GM18526 (cell line): ENCODE data around the gene NMT1.

Experiments
- POLR2A ChIP-seq: IDR thresholded peaks from 3 replicates; pipeline ENCODE4 v1.6.1; 2011; ENCODE audit not compliant: insufficient read length; ENCODE audit errors: extremely low read depth

Gene NMT1

DNA sequence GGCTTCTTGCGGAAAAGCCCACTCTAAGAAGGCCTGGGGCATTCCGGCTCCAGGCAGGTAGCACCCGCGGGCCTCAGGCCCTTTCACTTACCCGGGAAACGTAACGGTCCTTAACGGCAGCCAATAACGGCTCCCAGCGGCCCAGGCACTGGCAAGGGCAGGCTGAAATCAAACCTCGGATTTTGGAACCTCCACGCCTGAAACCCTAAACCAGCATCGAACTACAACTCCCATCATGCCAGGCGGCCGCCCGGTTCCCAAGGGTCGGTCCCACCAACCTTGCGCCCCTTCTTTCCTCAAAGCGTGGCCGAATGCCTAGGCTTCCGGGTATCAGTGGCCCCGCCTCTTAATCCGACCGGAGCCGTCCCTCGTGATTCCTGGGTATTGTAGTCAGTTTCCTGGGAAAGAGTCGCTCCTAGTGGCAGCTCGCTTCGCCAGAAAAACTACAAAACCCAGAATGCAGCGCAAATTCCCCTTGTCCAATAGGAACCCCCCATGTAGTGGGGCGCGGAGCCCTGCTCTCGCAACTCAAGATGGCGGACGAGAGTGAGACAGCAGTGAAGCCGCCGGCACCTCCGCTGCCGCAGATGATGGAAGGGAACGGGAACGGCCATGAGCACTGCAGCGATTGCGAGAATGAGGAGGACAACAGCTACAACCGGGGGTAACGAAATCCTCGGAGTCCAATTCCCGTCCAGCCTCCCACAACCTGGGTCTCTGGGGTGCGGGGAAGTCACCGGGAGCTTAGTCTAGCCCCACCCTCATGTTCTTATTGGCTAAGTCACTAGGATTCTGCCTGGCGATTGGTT, at the start of gene NMT1:
TSS of gene NMT1 (plus strand) at position 521 of the 809 bp plus-strand sequence. CDS start at position 534, 13 bp downstream.
- TF ChIP-seq POLR2A: peak; percentile 87

DNA sequence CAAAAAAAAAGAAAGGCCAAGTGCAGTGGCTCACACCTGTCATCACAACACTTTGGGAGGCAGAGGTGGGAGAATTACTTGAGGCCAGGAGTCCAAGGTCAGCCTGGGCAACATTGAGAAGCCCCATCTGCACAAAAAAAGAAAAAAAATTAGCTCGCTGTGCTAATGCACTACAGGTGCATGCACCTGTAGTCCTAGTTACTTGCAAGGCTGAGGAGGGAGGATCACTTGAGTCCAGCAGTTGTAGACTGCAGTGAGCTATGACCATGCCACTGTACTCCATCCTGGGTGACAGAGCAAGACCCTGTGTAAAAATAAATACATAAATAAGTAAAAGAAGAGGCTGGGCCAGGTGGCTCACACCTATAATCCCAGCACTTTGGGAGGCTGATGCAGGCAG, 49.4 kb upstream of the NMT1 start:
- TF ChIP-seq POLR2A: no peak

- TF ChIP-seq POLR2A: no peak
These were observed 47.8 kb upstream of the NMT1 start for GRCh38 chr17:45013021-45013997.

DNA sequence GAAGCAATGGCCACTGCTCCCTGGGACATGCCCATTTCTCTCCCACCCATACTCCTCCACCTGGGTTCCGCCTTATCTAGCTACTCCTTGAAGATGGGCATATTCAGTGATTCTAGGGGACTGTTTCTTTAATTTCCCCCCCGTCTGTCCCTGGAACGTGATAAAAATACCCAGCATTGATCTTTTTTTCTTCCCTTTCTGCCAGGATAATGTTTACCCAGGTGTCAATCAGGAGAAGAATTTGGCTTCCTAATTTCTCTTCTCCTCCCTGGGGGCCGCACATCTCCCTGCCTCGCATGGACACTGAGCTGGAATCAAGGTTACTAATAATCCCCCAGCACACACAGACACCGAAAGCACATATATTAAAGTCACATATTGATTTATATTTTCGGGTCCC, 44.9 kb upstream of the NMT1 start:
- TF ChIP-seq POLR2A: no peak

DNA sequence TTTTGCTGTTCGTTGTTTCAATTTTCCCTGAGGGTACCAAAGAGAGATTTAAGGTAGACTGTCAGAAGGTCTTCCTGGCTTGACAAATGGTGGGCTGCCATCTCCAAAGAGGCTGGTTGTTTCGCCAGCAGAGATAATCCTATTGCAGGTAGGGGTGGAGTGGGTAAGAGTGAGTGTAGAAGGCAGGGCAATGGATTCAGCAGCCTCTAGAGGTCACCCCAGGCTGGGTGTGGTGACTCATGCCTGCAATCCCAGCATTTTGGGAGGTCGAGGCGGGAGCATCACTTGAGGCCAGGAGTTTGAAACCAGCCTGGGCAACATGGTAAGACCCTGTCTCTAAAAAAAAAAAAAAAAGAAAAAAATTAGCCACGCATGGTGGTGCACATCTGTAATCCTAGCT, 44.3 kb upstream of the NMT1 start:
- no peak for TF ChIP-seq POLR2A

- no peak for TF ChIP-seq POLR2A
These were observed 42.6 kb upstream of the NMT1 start for GRCh38 chr17:45018514-45018847.

DNA sequence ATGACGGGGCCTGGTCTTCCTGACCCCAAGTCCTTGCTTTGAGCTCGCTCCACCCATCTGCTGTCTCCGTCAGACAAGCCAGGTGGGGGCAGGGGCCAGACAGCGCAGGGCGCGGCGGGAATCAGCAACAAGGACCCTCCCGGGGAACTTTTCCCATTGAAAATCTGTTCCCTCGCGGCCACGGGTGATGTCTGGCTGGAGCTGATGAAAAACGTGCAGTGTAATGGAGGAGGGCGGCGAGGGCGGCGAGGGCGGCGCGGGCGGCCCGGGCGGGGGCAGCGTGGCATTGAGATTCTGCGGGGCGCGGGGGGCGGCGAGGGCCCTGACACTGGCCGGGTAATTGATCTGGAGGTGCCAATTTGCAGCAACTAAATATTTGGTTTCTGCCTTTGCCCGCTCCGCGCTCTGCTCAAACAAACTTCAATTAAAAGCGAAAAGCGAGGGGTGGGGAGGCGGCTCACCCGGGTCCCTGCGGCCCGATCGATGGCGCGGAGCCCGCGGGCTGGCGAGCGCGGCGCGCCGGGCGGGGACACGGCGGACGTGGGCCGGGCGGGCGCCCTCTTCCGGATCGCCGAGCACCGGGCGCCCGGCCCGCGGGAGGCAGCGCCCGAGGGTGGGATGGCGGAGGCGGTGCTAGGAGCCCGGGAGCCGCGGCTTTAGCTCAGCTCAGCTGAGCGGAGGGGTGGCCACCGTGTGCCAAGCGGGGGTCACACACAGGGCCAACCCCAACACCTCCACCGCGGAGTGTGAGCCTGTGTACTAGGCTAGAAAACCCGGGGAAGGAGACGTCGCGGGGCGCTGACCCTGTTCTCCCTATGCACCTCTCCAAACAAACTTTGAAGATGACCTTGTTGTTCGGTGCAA, 42.0 kb upstream of the NMT1 start:
- TF ChIP-seq POLR2A: no peak

DNA sequence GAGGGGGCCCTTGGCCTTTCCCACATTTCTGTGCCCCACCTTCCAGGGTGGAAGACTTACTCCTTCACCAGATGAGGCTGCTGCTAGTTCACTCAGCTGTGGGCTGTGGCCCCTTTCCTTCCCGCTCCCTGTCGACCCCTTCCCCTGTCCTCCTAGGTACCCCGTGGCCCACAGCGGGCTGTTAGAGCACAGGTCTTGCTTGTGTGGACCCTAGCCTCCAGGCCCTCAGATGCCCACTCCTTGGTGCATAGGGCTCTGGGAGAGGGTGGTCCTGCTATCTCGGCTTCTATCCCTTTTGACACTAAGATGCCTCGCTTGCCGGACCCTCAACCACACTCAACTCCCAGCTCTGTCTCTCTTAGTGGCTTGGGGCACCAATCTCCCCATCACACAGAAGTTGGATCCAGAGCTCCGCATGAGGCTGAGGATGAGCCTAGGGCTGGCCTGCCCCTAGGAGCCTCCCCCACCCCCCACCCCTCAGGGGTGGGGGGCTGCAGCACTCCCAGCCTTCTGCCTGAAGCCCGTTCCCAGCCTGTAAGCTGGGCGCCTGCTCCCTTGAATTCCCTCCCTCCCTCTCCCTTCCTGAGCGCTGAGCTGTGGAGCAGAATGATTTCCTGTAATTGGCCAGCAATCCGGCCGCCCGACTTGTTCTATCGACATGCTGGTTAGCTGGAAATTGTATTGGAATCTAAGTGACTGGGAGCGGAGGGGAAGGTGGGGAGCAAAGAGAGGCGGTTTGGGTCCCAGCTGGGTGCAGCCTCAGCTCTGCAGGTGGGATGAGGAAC, 40.6 kb upstream of the NMT1 start:
- TF ChIP-seq POLR2A: no peak

- no peak for TF ChIP-seq POLR2A
These were observed 39.4 kb upstream of the NMT1 start for GRCh38 chr17:45021607-45022287.

- no peak for TF ChIP-seq POLR2A
These were observed 38.8 kb upstream of the NMT1 start for GRCh38 chr17:45022288-45022648.

- TF ChIP-seq POLR2A: no peak
These were observed 38.3 kb upstream of the NMT1 start for GRCh38 chr17:45022655-45023339.

- no peak for TF ChIP-seq POLR2A
These were observed 32.0 kb upstream of the NMT1 start for GRCh38 chr17:45029096-45029495.

DNA sequence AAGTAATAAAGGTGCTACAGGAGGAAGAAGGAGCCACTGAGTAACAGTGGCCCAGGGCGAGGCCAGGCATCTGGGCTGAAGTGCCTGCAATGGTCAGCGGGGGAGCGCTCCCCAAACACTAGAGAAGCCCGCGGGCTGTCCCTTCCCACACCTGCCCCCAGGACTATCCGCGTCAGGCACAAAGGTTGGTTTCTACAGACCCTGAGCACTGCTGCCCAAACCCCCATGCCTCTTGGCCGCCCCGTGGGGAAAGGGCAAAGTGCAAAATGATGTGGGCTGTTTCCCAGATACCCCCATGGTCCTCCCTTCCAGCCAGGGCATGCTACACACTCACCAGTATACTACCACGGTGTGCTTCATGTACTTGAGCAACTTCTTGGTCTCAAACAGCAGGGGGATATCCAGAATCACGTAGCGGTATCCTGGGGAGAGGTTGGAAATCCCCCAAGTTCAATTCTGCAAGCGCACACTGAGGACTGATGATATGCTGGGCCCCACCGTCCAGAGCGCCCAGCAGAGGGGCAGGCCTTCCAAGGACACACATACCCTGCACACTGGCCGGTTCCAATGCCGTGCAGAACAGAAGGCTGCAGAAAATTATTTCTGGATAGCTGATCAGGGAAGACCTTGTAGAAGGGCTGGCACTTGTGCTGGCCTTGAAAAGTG, 31.2 kb upstream of the NMT1 start:
- peak; percentile 16 for TF ChIP-seq POLR2A

GRCh38 chr17:45030733-45031132, 30.4 kb upstream of the NMT1 start:
- no peak for TF ChIP-seq POLR2A
